ENCODE results near the gene POMC.

- no peak for TF ChIP-seq IRF1 (CRISPR knock-in tag; IDR thresholded peaks at IDR 0.05; ENCODE audit: low read depth)
- no peak for TF ChIP-seq EP300 (IDR thresholded peaks at IDR 0.05; ENCODE audit: low read depth in 2 of 2, low read length in 2 of 2)
- TF ChIP-seq EP300 (CRISPR knock-in tag; IDR thresholded peaks at IDR 0.05; ENCODE audit: borderline replicate concordance): no peak
Observed at GRCh38 chr2:25129901-25130520, 38.4 kb downstream of the POMC start.

Measured in HepG2 (cell line).